HFFc6 (cell line): ENCODE measurements around the gene SRSF11. TPM values are rescaled to one million over a fixed set of nuclear protein-coding genes. Genes with fewer than 3 reads are reported as not detected.

Experiments used
- DNase-seq: peaks from one replicate; pipeline ENCODE4 v3.0.0-alpha.2; 2018
- H3K27ac Mint-ChIP-seq: 2 replicates; pipeline ENCODE4 v1.8.0; 2020; ENCODE audit warnings: mild to moderate bottlenecking, mixed read lengths
- H3K27me3 Mint-ChIP-seq: 2 replicates; pipeline ENCODE4 v1.8.0; 2021; ENCODE audit warnings: mild to moderate bottlenecking, moderate library complexity, mixed read lengths; ENCODE audit not compliant: insufficient read depth
- H3K36me3 Mint-ChIP-seq: 2 replicates; pipeline ENCODE4 v1.8.0; 2021; ENCODE audit warnings: low read depth, mixed read lengths
- H3K4me1 Mint-ChIP-seq: 2 replicates; pipeline ENCODE4 v1.8.0; 2020; ENCODE audit warnings: low read depth, mixed read lengths
- H3K4me3 Mint-ChIP-seq: 2 replicates; pipeline ENCODE4 v1.8.0; 2020; ENCODE audit warnings: mild to moderate bottlenecking, moderate library complexity, mixed read lengths
- H3K9me3 Mint-ChIP-seq: 2 replicates; pipeline ENCODE4 v1.8.0; 2020; ENCODE audit warnings: mild to moderate bottlenecking, mixed read lengths
- CTCF ChIP-seq: fragments of 200-600 bp; sonication (generic); IDR thresholded peaks from 2 replicates; pipeline ENCODE4 v1.5.0; 2021; ENCODE audit warnings: antibody characterized with exemption, mild to moderate bottlenecking
- total RNA-seq, 6 experiments: library from RNA; stranded (reverse); fragmentation: NEBNext Ultra II Directional; extraction: Animal tissue kit (Norgen Biotek cat#: 25700); gene quantifications; 2 replicates in 1 of 6; 3 replicates in 5 of 6; pipeline ENCODE4 v1.2.3, GENCODE V29; 2021

The SRSF11 gene
- total RNA-seq, 6 experiments from 2014 or later, result 94.9 to 107 (median 100) TPM

GRCh38 chr1:70277875-70278274 is 56.7 kb downstream of the SRSF11 start:
- H3K27ac Mint-ChIP-seq, result no peak overlapping the region

GRCh38 chr1:70278710-70279109 is 57.5 kb downstream of the SRSF11 start:
- peaks cover 7% of the 10 kb centered on the region for H3K4me1 Mint-ChIP-seq
- no peak overlapping the region for H3K4me3 Mint-ChIP-seq
- no peak for DNase-seq
- no peak for TF ChIP-seq CTCF
- peaks cover 2% of the 10 kb centered on the region; the same call in 1 of the 2 replicates for H3K27me3 Mint-ChIP-seq
- no peak overlapping the region for H3K27ac Mint-ChIP-seq
- H3K36me3 Mint-ChIP-seq, result peaks cover 5% of the 10 kb centered on the region; the same call in 1 of the 2 replicates
- no peaks in the 10 kb centered on the region for H3K9me3 Mint-ChIP-seq

More at GRCh38 chr1:70277875-70278274, 56.7 kb downstream of the SRSF11 start:
- Mint-ChIP-seq H3K36me3 (peaks cover 10% of the 10 kb centered on the region; the same call in 1 of the 2 replicates), H3K4me3 (no peak overlapping the region), H3K27me3 (peaks cover 3% of the 10 kb centered on the region; the same call in 1 of the 2 replicates), H3K9me3 (no peaks in the 10 kb centered on the region), H3K4me1 (peaks cover 7% of the 10 kb centered on the region)
- TF ChIP-seq CTCF, result no peak
- no peak for DNase-seq

GRCh38 chr1:70284366-70284765 is 63.2 kb downstream of the SRSF11 start:
- H3K4me1 Mint-ChIP-seq, result no peaks in the 10 kb centered on the region; the same call in 1 of the 2 replicates
- no peak for DNase-seq
- H3K4me3 Mint-ChIP-seq, result no peak overlapping the region
- TF ChIP-seq CTCF, result no peak
- H3K27ac Mint-ChIP-seq, result no peak overlapping the region
- H3K27me3 Mint-ChIP-seq, result no peaks in the 10 kb centered on the region
- H3K36me3 Mint-ChIP-seq, result peaks cover 9% of the 10 kb centered on the region; the same call in 1 of the 2 replicates
- no peaks in the 10 kb centered on the region for H3K9me3 Mint-ChIP-seq

GRCh38 chr1:70286453-70286852 is 65.3 kb downstream of the SRSF11 start:
- Mint-ChIP-seq H3K27ac (no peak overlapping the region), H3K4me3 (no peak overlapping the region), H3K27me3 (no peaks in the 10 kb centered on the region), H3K4me1 (peaks cover 10% of the 10 kb centered on the region), H3K9me3 (no peaks in the 10 kb centered on the region), H3K36me3 (0 out of 2 replicates have a peak, but pooled peaks cover 8% of the 10 kb centered on the region)
- no peak for TF ChIP-seq CTCF
- DNase-seq, result no peak

GRCh38 chr1:70288166-70288565 is 67.0 kb downstream of the SRSF11 start:
- no peak for TF ChIP-seq CTCF
- H3K36me3 Mint-ChIP-seq, result 0 out of 2 replicates have a peak, but pooled peaks cover 9% of the 10 kb centered on the region
- no peaks in the 10 kb centered on the region for H3K9me3 Mint-ChIP-seq
- H3K27me3 Mint-ChIP-seq, result no peaks in the 10 kb centered on the region
- no peak for DNase-seq
- H3K27ac Mint-ChIP-seq, result no peak overlapping the region
- peaks cover 10% of the 10 kb centered on the region for H3K4me1 Mint-ChIP-seq
- no peak overlapping the region for H3K4me3 Mint-ChIP-seq
